ENCODE results near the gene GPC5. TPM values are rescaled to one million over a fixed set of nuclear protein-coding genes. Genes with fewer than 3 reads are reported as not detected.
"Not testable (repeated sequence)": the region's sequence is repeated elsewhere in the genome, so short reads cannot be mapped to it uniquely, and the experiment has no call there.

The GPC5 gene
- total RNA-seq, 4 donors from 2014 or later = 0.47 TPM; not detected in 3

GRCh38 chr13:91400671-91401070, 2.2 kb downstream of the GPC5 start:
- peaks cover 0 to 21% (median 11%) of the 10 kb centered on the region in 3 donors for H3K4me1 ChIP-seq
- H3K4me3 ChIP-seq = no peak overlapping the region
- no peaks in the 10 kb centered on the region for H3K9me3 ChIP-seq
- TF ChIP-seq POLR2AphosphoS5 (IDR thresholded peaks at IDR 0.05) = no peak
- TF ChIP-seq CTCF (IDR thresholded peaks at IDR 0.05) = no peak
- no peak for TF ChIP-seq POLR2A (IDR thresholded peaks at IDR 0.05)
- no peak for TF ChIP-seq EP300 (IDR thresholded peaks at IDR 0.05)
- no peak for ATAC-seq
- peaks cover 68% of the 10 kb centered on the region for H3K27me3 ChIP-seq
- H3K36me3 ChIP-seq = no peaks in the 10 kb centered on the region
- WGBS, 2 donors (ENCODE audit: low coverage in 1 of 2) = 64 to 87% methylated on average over 2 to 3 of the region's 3 CpGs
- H3K27ac ChIP-seq = no peak overlapping the region

- Histone ChIP-seq H3K27me3 (peaks cover 55% of the 10 kb centered on the region), H3K4me3 (no peak overlapping the region), H3K9me3 (no peaks in the 10 kb centered on the region), H3K4me1 (peaks cover 0 to 21% (median 11%) of the 10 kb centered on the region in 3 donors), H3K27ac (no peak overlapping the region), H3K36me3 (no peaks in the 10 kb centered on the region)
- WGBS, 2 donors (ENCODE audit: low coverage in 1 of 2) = 72 to 74% methylated on average over 2 of the region's 2 CpGs
- ATAC-seq = no peak
- TF ChIP-seq POLR2A (IDR thresholded peaks at IDR 0.05) (no peak), CTCF (IDR thresholded peaks at IDR 0.05) (no peak), EP300 (IDR thresholded peaks at IDR 0.05) (no peak), POLR2AphosphoS5 (IDR thresholded peaks at IDR 0.05) (no peak)
Measured at GRCh38 chr13:91401920-91402319, 3.5 kb downstream of the GPC5 start.

GRCh38 chr13:91405240-91405639, 6.8 kb downstream of the GPC5 start:
- no peak for ATAC-seq
- H3K4me3 ChIP-seq = no peak overlapping the region
- no peaks in the 10 kb centered on the region for H3K9me3 ChIP-seq
- TF ChIP-seq POLR2AphosphoS5 (IDR thresholded peaks at IDR 0.05) (no peak), CTCF (IDR thresholded peaks at IDR 0.05) (no peak), POLR2A (IDR thresholded peaks at IDR 0.05) (no peak), EP300 (IDR thresholded peaks at IDR 0.05) (no peak)
- peaks cover 25% of the 10 kb centered on the region for H3K27me3 ChIP-seq
- no peaks in the 10 kb centered on the region for H3K36me3 ChIP-seq
- H3K4me1 ChIP-seq = no peaks in the 10 kb centered on the region
- H3K27ac ChIP-seq = no peak overlapping the region
- WGBS, 2 donors (ENCODE audit: low coverage in 1 of 2) = 80 to 92% methylated on average over 3 to 6 of the region's 6 CpGs

GRCh38 chr13:91406619-91407018, 8.2 kb downstream of the GPC5 start:
- no peak for ATAC-seq
- Histone ChIP-seq H3K4me1 (no peaks in the 10 kb centered on the region), H3K4me3 (no peak overlapping the region), H3K9me3 (no peaks in the 10 kb centered on the region), H3K27me3 (peaks cover 16% of the 10 kb centered on the region), H3K27ac (no peak overlapping the region), H3K36me3 (no peaks in the 10 kb centered on the region)
- TF ChIP-seq EP300 (IDR thresholded peaks at IDR 0.05) (no peak), POLR2AphosphoS5 (IDR thresholded peaks at IDR 0.05) (no peak), CTCF (IDR thresholded peaks at IDR 0.05) (peak in 1 of 4 experiments; percentile 16)
- whole genome bisulfite sequencing, 2 donors (ENCODE audit: low coverage in 1 of 2) = 59 to 70% methylated on average over 2 to 5 of the region's 5 CpGs

- Histone ChIP-seq H3K4me1 (no peaks in the 10 kb centered on the region), H3K36me3 (no peaks in the 10 kb centered on the region), H3K4me3 (no peak overlapping the region), H3K27ac (no peak overlapping the region), H3K9me3 (no peaks in the 10 kb centered on the region), H3K27me3 (peaks cover 3% of the 10 kb centered on the region)
- TF ChIP-seq CTCF (IDR thresholded peaks at IDR 0.05) (no peak), EP300 (IDR thresholded peaks at IDR 0.05) (no peak), POLR2AphosphoS5 (IDR thresholded peaks at IDR 0.05) (no peak), POLR2A (IDR thresholded peaks at IDR 0.05) (no peak)
- no peak for ATAC-seq
- 93% methylated on average over 2 of the region's 2 CpGs; no CpG with 5 or more reads in 1 of the 2 donors for WGBS, 2 donors (ENCODE audit: low coverage in 1 of 2)
Measured at GRCh38 chr13:91408971-91409370, 10.6 kb downstream of the GPC5 start.

- H3K4me3 ChIP-seq, H3K27me3 ChIP-seq, H3K9me3 ChIP-seq, H3K27ac ChIP-seq, ATAC-seq, H3K4me1 ChIP-seq, H3K36me3 ChIP-seq: not testable (repeated sequence)
- 58 to 84% methylated on average over 2 to 5 of the region's 5 CpGs for WGBS, 2 donors (ENCODE audit: low coverage in 1 of 2)
Measured at GRCh38 chr13:91416579-91416978, 18.2 kb downstream of the GPC5 start.
